ENCODE results near the gene TYW1B.
"Not testable (repeated sequence)": the region's sequence is repeated elsewhere in the genome, so short reads cannot be mapped to it uniquely, and the experiment has no call there.

Gene TYW1B

GRCh38 chr7:72696643-72697042, 131.4 kb downstream of the TYW1B start:
- not testable (repeated sequence) for DNase-seq

DNA sequence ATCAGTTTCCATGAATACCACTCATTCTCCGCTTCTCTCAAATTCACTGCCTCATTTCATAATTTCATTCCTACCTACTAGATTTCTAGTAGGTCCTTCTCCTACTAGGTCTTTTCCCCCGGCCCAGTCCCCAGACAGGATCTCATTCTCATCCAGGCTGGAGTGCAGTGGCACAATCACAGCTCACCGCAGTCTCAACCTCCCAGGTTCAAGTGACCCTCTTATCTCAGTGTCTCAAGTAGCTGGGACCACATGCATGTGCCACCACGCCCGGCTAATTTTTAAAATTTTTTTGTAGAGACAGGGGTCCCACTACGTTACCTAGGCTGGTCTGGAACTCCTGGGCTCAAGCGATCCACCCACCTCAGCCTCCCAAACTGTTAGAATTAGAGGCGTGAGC, 132.5 kb downstream of the TYW1B start:
- not testable (repeated sequence) for DNase-seq

DNA sequence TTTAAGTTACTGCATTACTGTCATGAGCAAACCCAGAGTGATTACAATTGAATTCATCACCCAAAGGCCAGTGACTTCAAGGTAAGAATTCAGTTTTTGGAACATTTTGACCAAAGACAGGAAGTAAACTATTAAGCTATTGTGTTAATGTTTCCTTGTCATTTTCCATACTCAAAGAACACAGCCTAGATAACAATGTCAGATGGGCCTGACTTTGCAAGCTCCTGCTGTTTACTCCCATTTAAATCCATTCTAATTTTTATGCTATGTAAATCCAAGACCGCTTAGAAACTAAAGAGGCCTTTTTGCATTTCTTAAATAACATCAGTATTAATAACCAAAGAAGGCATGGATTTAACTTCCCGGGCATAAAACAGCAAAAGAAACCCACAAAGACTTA, 136.6 kb downstream of the TYW1B start:
- DNase-seq: not testable (repeated sequence)

DNA sequence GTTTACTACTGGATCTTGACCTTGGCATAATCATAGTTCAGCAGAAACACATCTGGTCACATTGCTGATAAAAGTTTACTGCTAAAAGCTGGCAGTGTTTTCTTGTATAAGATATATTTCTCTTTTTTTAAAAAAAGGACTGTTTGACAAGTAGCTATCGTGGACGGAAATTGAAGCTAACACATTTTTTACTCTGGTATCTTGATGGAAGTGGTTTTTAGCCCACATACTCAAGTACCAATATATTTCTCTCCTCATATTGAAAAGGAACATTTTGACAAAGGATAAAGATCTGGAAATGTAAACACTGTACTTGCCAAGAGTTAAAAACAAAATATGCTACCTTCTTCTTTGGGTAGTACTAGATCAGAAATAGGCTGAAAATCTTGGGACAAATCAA, 137.8 kb downstream of the TYW1B start:
- DNase-seq: not testable (repeated sequence)

DNA sequence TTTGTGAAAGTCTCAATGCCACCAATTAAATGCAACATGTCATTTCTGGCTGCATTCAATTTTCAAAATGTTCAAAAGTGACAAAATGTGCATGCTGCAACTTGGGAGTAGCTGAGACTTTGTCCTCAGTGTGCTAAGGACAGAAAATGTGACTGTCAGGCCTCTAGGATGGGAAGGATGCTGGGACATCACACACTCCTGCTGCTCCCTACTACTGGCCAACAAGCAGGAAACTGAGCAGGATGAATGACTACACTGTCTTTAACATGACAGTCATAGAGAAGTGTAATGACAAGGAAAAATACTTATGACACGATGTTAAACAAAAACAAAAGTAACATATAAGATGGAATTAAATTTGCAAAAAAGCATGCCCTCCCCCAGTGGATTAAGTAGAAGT, 138.7 kb downstream of the TYW1B start:
- DNase-seq: not testable (repeated sequence)

- not testable (repeated sequence) for DNase-seq
Observed at GRCh38 chr7:72681211-72681610, 146.8 kb downstream of the TYW1B start.

GRCh38 chr7:72676880-72677279, 151.1 kb downstream of the TYW1B start:
- not testable (repeated sequence) for DNase-seq

- DNase-seq: not testable (repeated sequence)
Observed at GRCh38 chr7:72676086-72676690, 151.8 kb downstream of the TYW1B start.

DNA sequence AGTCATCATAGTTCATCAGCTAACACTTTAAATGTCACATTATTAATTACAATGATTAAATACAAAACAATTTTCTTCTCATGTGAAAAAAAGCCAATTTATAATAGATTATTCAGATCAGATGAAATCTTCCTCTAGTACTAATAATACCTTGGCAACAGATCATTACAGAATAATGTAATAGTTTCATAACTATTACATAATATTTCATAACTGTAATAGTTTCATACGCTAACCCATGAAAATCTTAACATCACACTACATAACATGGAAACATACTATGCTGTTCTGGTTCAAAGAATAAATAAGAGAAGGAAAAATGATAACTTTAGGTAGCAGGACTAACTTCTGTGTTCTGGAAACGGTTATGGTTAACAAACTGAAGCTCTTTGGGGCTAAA, 152.3 kb downstream of the TYW1B start:
- DNase-seq: not testable (repeated sequence)

DNA sequence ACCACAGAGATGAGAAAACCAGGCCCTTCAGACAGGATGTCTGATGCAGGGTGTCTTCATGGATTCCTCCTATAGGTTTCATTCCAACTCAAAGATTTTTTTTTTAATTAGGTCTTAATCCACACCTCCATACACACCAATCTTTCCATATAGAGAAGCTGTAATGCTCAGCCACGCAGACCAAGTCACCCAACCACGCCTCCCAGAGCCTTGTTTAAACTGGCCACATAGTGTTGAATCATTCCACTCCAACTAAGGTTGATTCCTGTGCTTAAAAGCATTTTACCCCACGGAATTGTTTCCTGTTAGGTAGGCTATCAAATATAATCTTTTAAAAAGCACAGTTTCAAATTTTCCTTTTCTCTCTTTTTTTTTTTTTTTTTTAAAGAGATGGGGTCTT, 153.6 kb downstream of the TYW1B start:
- DNase-seq: no peak

GRCh38 chr7:72670850-72671249, 157.2 kb downstream of the TYW1B start:
- not testable (repeated sequence) for DNase-seq

GRCh38 chr7:72668435-72668834, 159.6 kb downstream of the TYW1B start:
- not testable (repeated sequence) for DNase-seq

DNA sequence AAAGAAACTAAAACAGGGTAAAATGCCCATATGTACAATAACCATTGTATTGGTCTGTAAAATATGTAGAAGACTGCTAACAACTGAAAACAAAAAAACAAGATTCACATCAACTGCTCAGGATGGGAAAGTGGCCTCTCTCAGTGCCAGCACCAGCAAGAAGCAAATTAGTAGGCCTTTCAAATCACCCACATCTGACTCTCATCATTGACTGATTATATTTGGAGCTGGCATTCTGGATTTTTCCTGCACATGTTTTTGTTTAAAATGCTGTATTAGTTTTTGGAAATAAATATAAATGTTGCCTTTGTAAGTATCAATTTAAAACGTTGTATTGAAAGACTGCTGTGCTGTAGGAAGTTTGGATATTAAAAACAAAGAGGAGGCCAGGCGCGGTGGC, 161.0 kb downstream of the TYW1B start:
- DNase-seq: not testable (repeated sequence)

- not testable (repeated sequence) for DNase-seq
Observed at GRCh38 chr7:72648574-72648973, 179.4 kb downstream of the TYW1B start.

DNA sequence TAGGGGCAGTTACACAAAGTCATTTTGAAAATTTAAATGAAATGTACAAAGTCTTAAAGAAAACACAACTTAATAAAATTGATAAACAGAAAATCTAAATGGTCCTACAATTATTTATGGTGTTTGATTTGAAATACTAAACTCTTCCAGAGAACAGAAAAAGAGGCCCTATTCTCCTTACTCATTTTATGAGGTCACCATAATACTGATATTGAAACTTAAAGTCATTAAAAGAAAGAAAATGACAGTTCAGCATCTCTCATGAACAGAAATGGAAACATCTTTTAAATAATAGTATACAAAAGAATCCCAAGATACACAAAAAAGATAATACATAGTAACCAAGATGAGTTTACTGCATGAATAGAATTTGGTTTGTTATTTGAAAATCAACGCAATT, 184.3 kb downstream of the TYW1B start:
- DNase-seq: not testable (repeated sequence)

DNA sequence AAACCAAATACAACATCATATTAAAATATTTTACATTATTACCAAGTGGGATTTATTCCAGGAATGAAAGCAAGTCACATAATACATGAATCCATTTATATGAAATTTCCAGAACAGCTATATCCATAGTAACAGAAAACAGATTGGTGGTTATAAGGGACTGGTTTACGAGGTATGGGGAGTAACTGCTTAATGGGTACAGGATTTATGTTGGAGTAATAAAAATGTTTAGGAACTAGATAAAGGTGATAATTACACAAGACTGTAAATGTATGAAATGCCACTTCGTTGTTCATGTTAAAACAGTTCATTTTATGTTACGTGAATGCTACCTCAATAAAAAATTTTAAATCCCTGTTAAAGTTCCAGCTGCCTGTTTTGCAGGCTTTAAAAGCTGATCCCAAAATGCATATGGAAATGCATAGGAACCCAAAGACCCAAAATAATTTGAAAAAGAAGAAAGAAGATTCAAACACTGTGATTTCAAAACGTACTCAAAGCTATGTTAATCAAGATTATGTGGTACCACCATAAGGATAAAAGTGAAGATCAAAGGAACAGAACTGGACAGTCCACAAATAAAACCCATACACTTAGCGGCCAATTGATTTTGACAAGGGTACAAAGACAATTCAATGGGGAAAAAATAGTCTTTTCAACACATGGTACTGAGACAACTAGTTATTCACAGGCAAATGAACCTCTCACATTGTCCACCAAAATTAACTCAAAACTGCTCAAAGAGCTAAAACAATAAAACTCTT, 186.3 kb downstream of the TYW1B start:
- DNase-seq: not testable (repeated sequence)

DNA sequence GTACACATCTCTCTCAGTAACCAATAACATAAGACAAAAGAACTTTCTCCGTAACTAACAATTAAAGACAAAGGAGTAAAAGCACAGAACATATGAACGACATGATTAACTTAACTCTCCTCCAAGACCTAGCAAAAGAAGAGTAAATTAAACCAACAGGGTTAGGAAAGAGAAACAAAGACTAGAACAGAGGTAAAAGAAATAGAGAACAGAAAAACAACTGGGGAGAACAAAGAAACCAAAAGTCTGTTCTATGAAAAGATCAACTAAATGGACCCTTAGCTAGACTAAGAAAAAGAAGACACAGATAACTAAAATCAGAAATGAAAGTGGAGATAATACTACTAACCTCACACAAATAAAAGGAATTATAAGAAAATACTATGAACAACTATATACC, 187.3 kb downstream of the TYW1B start:
- DNase-seq: not testable (repeated sequence)

- DNase-seq: not testable (repeated sequence)
Observed at GRCh38 chr7:72635273-72635908, 192.6 kb downstream of the TYW1B start.

GRCh38 chr7:72632765-72633292, 195.2 kb downstream of the TYW1B start:
- DNase-seq: not testable (repeated sequence)

DNA sequence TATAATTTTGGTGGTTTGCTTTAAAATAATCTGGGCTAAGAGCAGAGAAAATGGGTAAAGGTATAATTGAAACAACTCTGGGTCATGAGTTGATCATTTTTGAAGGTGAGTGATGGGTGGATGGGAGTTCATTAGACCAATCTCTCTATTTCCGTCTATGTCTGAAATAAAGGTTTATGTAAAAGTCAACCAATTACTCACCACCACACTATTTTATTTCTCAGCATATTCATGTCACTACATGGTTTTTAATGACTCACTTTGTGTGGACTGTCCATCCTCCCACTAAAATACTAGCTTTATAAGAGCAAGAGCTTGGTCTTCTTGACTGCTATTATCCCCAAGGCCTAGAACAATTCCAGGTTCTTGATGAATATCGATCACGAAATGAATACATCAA, 199.6 kb downstream of the TYW1B start:
- DNase-seq: not testable (repeated sequence)

DNA sequence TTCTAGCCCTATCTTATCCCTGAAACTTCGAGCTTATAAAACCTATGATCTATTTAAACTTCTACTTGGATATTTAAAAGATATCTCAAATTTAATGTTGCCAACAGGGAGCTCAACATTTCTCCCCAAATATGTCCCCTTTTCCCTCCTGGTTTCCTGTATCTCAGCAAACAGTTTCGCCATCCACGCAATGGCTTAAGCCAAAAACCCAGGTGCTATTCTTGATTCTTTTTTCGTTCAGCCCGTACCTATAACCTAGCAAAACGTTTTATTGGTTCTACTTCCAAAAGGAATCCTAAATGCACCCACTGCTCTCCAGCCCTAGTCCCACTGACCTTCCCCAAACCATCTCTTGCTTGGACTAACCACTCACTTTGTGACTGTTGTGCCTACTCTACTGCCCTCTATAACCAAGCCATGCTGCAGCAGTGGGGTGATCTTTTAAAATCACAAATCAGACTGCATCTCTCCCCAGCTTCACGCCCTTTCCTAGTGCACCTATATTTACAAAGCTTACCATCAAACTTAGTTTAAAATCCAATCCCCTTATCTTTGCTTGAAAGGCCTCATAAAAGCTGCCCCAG, 201.5 kb downstream of the TYW1B start:
- not testable (repeated sequence) for DNase-seq

- not testable (repeated sequence) for DNase-seq
Observed at GRCh38 chr7:72625721-72626423, 202.1 kb downstream of the TYW1B start.

- DNase-seq: no peak
Observed at GRCh38 chr7:72622532-72622931, 205.5 kb downstream of the TYW1B start.
